Stimulated activated CD4-positive, alpha-beta T cell treated with anti-CD3 and anti-CD28 coated beads, Interleukin-15, amount 100 ng/mL, for 48 hours (primary cell): ENCODE results near the gene RPS19.
"Not testable (repeated sequence)": the region's sequence is repeated elsewhere in the genome, so short reads cannot be mapped to it uniquely, and the experiment has no call there.

ENCODE experiments used
- DNase-seq, 2 donors: peaks; one replicate each; pipeline ENCODE4 v3.0.0-alpha.2; 2020; ENCODE audit warnings: low read depth in 2 of 2

Gene RPS19

GRCh38 chr19:41901707-41902360, 41.8 kb downstream of the RPS19 start:
- no peak for DNase-seq

- no peak for DNase-seq
Observed at GRCh38 chr19:41902594-41902993, 42.5 kb downstream of the RPS19 start.

- no peak for DNase-seq
Observed at GRCh38 chr19:41903193-41903953, 43.3 kb downstream of the RPS19 start.

GRCh38 chr19:41904118-41904870, 44.2 kb downstream of the RPS19 start:
- no peak for DNase-seq

- no peak for DNase-seq
Observed at GRCh38 chr19:41905273-41906002, 45.4 kb downstream of the RPS19 start.

- no peak for DNase-seq
Observed at GRCh38 chr19:41906271-41906670, 46.2 kb downstream of the RPS19 start.

GRCh38 chr19:41906916-41907680, 47.0 kb downstream of the RPS19 start:
- DNase-seq: no peak

GRCh38 chr19:41907994-41908615, 48.0 kb downstream of the RPS19 start:
- no peak for DNase-seq

- DNase-seq: no peak
Observed at GRCh38 chr19:41908724-41909464, 48.8 kb downstream of the RPS19 start.

- no peak for DNase-seq
Observed at GRCh38 chr19:41909706-41910105, 49.7 kb downstream of the RPS19 start.

- no peak for DNase-seq
Observed at GRCh38 chr19:41910240-41910991, 50.4 kb downstream of the RPS19 start.

- DNase-seq: no peak
Observed at GRCh38 chr19:41910992-41911888, 51.2 kb downstream of the RPS19 start.

- no peak for DNase-seq
Observed at GRCh38 chr19:41911889-41912731, 52.1 kb downstream of the RPS19 start.

GRCh38 chr19:41912899-41913537, 53.0 kb downstream of the RPS19 start:
- DNase-seq: no peak

GRCh38 chr19:41913538-41914423, 53.7 kb downstream of the RPS19 start:
- no peak for DNase-seq

GRCh38 chr19:41914424-41914834, 54.4 kb downstream of the RPS19 start:
- not testable (repeated sequence) for DNase-seq
